PC-9 (cell line): Measurements from ENCODE around the gene FAM171A1. TPM values are rescaled to one million over a fixed set of nuclear protein-coding genes. Genes with fewer than 3 reads are reported as not detected.

ENCODE experiments used
- BruUV-seq: library from RNA; stranded (reverse); fragments of 400-500 nt; replicated peaks from 2 replicates; lab custom pipeline; 2021; lab: Mats Ljungman, UMichigan
- CTCF ChIA-PET: fragments of 300-600 bp; sonication (Branson Sonifier 250); formaldehyde crosslinking; loops from one replicate; lab custom pipeline; 2022; ENCODE audit warnings: antibody characterized with exemption; lab: Charles Lee
- POLR2A ChIA-PET: fragments of 300-600 bp; sonication (Branson Sonifier 250); formaldehyde crosslinking; loops from one replicate; lab custom pipeline; 2022; ENCODE audit warnings: antibody characterized with exemption; ENCODE audit not compliant: unreplicated experiment; lab: Charles Lee
- DNase-seq, 2 experiments: peaks; one replicate each; pipeline versions ENCODE4 v3.0.0 to v3.0.0-alpha.2; 2015 to 2022; ENCODE audit warnings: mixed read lengths in 1 of 2
- H2AFZ ChIP-seq: fragments of 200-600 bp; sonication (generic); 2 replicates; pipeline ENCODE4 v1.8.1; 2017; ENCODE audit warnings: antibody characterized with exemption
- H3F3A ChIP-seq: fragments of 200-600 bp; sonication (generic); 2 replicates; pipeline ENCODE4 v1.8.1; 2017; ENCODE audit warnings: antibody characterized with exemption, mild to moderate bottlenecking, low read depth; ENCODE audit not compliant: insufficient read depth
- H3K27ac ChIP-seq: fragments of 200-600 bp; sonication (generic); 2 replicates; pipeline ENCODE4 v1.6.1; 2016; ENCODE audit warnings: mixed run types
- H3K27me3 ChIP-seq: fragments of 200-600 bp; sonication (generic); 2 replicates; pipeline ENCODE4 v1.6.1; 2016; ENCODE audit warnings: low read depth, mixed run types; ENCODE audit not compliant: insufficient read depth
- H3K36me3 ChIP-seq: fragments of 200-600 bp; sonication (generic); 2 replicates; pipeline ENCODE4 v1.6.1; 2016; ENCODE audit warnings: low read depth, mixed run types
- H3K4me1 ChIP-seq: fragments of 200-600 bp; sonication (generic); replicated peaks from 2 replicates; pipeline ENCODE4 v1.6.1; 2016; ENCODE audit warnings: mixed run types; ENCODE audit not compliant: insufficient read depth
- H3K4me2 ChIP-seq: fragments of 200-600 bp; sonication (generic); 2 replicates; pipeline ENCODE4 v1.6.1; 2017; ENCODE audit warnings: mixed run types
- H3K4me3 ChIP-seq: fragments of 200-600 bp; sonication (generic); 2 replicates; pipeline ENCODE4 v1.6.1; 2016; ENCODE audit warnings: mixed run types
- H3K79me2 ChIP-seq: fragments of 200-600 bp; sonication (generic); 2 replicates; pipeline ENCODE4 v1.6.1; 2017; ENCODE audit warnings: low read depth, mixed run types
- H3K9me2 ChIP-seq: fragments of 200-600 bp; sonication (generic); 2 replicates; pipeline ENCODE4 v1.8.1; 2017; ENCODE audit warnings: mild to moderate bottlenecking; ENCODE audit not compliant: insufficient read depth
- H3K9me3 ChIP-seq: fragments of 200-600 bp; sonication (generic); 2 replicates; pipeline ENCODE4 v1.8.1; 2016; ENCODE audit warnings: low read depth; ENCODE audit not compliant: insufficient read depth
- H4K20me1 ChIP-seq: fragments of 200-600 bp; sonication (generic); 2 replicates; pipeline ENCODE4 v1.8.1; 2017; ENCODE audit not compliant: insufficient read depth
- EZH2 ChIP-seq: fragments of 200-600 bp; sonication (generic); IDR thresholded peaks from 2 replicates; pipeline ENCODE4 v1.8.0; 2017; ENCODE audit warnings: antibody characterized with exemption, low read depth
- intact Hi-C: fragments of 100-400 bp; cut with micrococcal nuclease; formaldehyde crosslinking; loops from one replicate; pipeline ENCODE4 v1.10.0; 2022; ENCODE audit not compliant: unreplicated experiment
- total RNA-seq: library from RNA; stranded (reverse); gene quantifications from 2 replicates; pipeline ENCODE4 v1.2.3, GENCODE V29; 2021
- TF ChIP-seq, protein P1 (sequence below): fragments of 200-600 bp; sonication (generic); conservative IDR thresholded peaks from 2 replicates; pipeline ENCODE4 v1.6.1; 2017; ENCODE audit warnings: mixed run types, antibody characterized with exemption, mild to moderate bottlenecking, moderate library complexity

Gene FAM171A1
- total RNA-seq, 1 experiment from 2014 or later = 3.0 TPM

DNA sequence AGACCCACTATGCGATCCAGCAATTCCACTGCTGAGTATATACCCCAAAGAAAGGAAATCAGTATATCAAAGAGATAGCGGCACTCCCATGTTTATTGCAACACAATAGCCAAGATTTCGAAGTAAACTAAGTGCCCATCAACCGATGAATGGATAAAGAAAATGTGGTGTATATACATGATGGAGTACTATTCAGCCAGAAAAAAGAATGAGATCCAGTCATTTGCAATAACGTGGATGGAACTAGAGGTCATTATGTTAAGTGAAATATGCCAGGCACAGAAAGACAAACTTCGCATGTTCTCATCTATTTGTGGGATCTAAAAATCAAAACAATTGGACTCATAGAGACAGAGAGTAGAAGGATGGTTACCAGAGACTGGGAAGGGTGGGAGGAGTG, 195.5 kb downstream of the FAM171A1 start:
- Histone ChIP-seq H3K9me2 (no peaks in the 10 kb centered on the region), H2AFZ (no peak overlapping the region), H3K4me1 (peaks cover 1% of the 10 kb centered on the region; the same call in 1 of the 2 replicates), H3K9me3 (no peaks in the 10 kb centered on the region), H3K27ac (no peak overlapping the region), H3K4me2 (no peak overlapping the region), H4K20me1 (no peaks in the 10 kb centered on the region), H3K36me3 (no peaks in the 10 kb centered on the region), H3K79me2 (no peaks in the 10 kb centered on the region), H3K4me3 (no peak overlapping the region), H3K27me3 (no peaks in the 10 kb centered on the region), H3F3A (no peaks in the 10 kb centered on the region)
- no TSS peak for BruUV-seq
- CTCF ChIA-PET = no interaction called here
- intact Hi-C loops = no loop called here
- POLR2A ChIA-PET = no interaction called here
- no peak for TF ChIP-seq EZH2
- TF ChIP-seq, protein P1, sequence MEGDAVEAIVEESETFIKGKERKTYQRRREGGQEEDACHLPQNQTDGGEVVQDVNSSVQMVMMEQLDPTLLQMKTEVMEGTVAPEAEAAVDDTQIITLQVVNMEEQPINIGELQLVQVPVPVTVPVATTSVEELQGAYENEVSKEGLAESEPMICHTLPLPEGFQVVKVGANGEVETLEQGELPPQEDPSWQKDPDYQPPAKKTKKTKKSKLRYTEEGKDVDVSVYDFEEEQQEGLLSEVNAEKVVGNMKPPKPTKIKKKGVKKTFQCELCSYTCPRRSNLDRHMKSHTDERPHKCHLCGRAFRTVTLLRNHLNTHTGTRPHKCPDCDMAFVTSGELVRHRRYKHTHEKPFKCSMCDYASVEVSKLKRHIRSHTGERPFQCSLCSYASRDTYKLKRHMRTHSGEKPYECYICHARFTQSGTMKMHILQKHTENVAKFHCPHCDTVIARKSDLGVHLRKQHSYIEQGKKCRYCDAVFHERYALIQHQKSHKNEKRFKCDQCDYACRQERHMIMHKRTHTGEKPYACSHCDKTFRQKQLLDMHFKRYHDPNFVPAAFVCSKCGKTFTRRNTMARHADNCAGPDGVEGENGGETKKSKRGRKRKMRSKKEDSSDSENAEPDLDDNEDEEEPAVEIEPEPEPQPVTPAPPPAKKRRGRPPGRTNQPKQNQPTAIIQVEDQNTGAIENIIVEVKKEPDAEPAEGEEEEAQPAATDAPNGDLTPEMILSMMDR = no peak
- DNase-seq = no peak

DNA sequence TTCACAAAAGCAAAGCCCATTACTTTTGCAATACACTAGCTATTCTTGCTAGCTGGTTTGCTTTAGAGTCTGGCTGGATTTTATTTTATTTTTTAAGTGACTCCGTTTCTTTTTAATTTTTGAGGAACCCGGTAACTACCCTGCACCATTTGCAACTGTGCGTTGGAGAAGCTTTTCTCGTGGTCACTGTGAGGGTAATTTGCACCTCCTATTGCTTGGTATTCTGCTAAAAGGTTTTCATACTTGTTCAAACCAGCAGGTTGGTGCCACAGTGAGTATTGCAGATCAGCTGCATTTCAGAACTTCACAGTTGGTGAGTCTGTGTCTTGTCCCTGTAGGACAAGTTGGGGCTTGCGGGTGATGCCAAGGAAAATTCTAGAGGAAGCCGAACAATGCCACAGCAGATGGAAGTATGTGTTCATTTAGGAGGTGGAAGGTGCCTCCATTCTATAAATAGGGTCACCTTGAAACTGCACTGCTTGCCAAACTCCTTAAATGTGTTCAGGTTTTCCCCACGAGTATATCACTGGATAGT, 198.7 kb downstream of the FAM171A1 start:
- no peaks in the 10 kb centered on the region for H3K79me2 ChIP-seq
- no peak overlapping the region for H2AFZ ChIP-seq
- no peak overlapping the region for H3K4me2 ChIP-seq
- no peaks in the 10 kb centered on the region for H3K4me1 ChIP-seq
- POLR2A ChIA-PET = no interaction called here
- no peaks in the 10 kb centered on the region for H3K36me3 ChIP-seq
- H4K20me1 ChIP-seq = no peaks in the 10 kb centered on the region
- no peaks in the 10 kb centered on the region for H3F3A ChIP-seq
- no peak for TF ChIP-seq EZH2
- TF ChIP-seq, protein P1 = no peak
- CTCF ChIA-PET = no interaction called here
- H3K4me3 ChIP-seq = no peak overlapping the region
- H3K27ac ChIP-seq = no peak overlapping the region
- no TSS peak for BruUV-seq
- no peaks in the 10 kb centered on the region for H3K27me3 ChIP-seq
- no peaks in the 10 kb centered on the region for H3K9me2 ChIP-seq
- H3K9me3 ChIP-seq = no peaks in the 10 kb centered on the region
- intact Hi-C loops = no loop called here
- DNase-seq = no peak

DNA sequence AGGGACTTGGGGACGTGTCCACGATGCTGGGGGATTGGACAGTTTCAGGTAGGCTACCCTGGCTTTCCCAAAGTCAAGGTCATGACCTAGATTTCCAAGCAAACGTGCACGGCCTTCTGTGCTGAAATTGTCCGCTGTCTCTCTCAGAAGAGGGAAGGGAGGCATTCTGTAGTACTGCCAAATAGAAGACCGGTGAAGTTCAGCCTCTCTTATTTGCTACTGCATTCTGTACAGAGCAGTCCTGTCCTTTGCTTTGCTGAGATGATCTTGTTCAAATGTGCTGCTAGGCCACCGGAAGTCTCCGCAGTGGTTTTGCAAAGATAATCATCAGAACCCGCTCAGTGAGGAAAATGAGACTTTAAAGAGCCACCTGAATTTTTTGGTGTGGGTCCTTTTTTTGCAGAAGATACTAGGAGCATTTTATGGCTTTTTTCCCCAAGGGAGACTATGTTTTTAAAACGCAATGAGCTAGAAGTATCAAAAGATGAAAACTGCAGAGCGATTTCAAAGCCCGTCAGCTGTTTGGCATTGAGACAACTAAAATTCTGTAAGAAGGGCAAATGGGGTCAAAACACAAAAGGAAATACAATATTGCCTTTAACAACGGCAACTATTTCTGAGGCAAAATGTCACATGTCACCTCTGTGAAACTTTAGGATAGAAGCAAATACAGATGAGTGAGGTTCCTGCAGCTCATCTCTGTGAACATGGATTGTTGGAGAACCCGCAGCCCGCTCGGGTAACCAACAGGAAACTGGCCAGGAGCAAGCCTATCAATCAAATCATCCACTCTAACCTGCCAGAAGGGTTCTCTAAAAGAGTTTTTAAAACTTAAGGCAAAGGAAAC, 201.3 kb downstream of the FAM171A1 start:
- DNase-seq = no peak
- ChIA-PET POLR2A (interaction anchor here (0.7 kb wide), 1 partner anchor 290 kb away, joined by 5 read pairs; no protein-coding TSS in a partner anchor), CTCF (no interaction called here)
- Histone ChIP-seq H3F3A (no peaks in the 10 kb centered on the region), H3K9me2 (no peaks in the 10 kb centered on the region), H2AFZ (no peak overlapping the region), H3K4me1 (no peaks in the 10 kb centered on the region), H3K4me3 (no peak overlapping the region), H3K9me3 (no peaks in the 10 kb centered on the region), H4K20me1 (no peaks in the 10 kb centered on the region), H3K4me2 (no peak overlapping the region), H3K79me2 (peaks cover 14% of the 10 kb centered on the region; the same call in 1 of the 2 replicates), H3K27ac (no peak overlapping the region), H3K27me3 (no peaks in the 10 kb centered on the region), H3K36me3 (no peaks in the 10 kb centered on the region)
- TF ChIP-seq, protein P1 = no peak
- TF ChIP-seq EZH2 = no peak
- no TSS peak for BruUV-seq
- intact Hi-C loops = loop anchor here (1.0 to 5.0 kb wide), 3 partner anchors 31 to 291 kb away; partner anchors contain the start of genes MEIG1 and SUV39H2
